ELF-1 (cell line): ENCODE measurements around the gene GDAP1L1.
"Not testable (repeated sequence)": the region's sequence is repeated elsewhere in the genome, so short reads cannot be mapped to it uniquely, and the experiment has no call there.

Source experiments
- DNase-seq: peaks from one replicate; pipeline ENCODE4 v3.0.0-alpha.2; 2016; ENCODE audit warnings: low read depth, low spot score

GDAP1L1 gene

GRCh38 chr20:44302026-44302669 lies 55.0 kb downstream of the GDAP1L1 start:
- DNase-seq = no peak

GRCh38 chr20:44302736-44303135 lies 55.6 kb downstream of the GDAP1L1 start:
- no peak for DNase-seq

- DNase-seq = no peak
Measured at GRCh38 chr20:44304383-44304782, 57.3 kb downstream of the GDAP1L1 start.

DNA sequence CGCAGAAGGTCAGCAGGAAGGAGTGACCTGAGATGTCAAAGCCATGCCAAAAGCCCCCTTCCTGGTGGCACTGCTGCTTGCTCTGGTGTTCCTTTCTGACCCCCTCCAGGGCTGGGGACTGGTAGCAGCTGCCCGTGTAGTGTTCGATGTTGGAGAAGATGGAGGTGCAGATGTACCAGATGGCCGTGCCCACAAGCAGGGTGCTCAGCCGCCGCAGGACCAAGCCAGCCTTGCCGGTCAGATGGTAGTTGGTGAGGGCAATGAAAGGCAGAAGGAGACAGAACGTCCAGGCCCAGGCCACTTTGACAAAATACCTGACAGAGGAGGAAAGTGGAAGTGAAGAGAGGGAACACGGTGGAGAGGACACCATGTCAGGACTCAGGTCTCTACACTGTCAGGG lies 59.8 kb downstream of the GDAP1L1 start:
- no peak for DNase-seq

DNA sequence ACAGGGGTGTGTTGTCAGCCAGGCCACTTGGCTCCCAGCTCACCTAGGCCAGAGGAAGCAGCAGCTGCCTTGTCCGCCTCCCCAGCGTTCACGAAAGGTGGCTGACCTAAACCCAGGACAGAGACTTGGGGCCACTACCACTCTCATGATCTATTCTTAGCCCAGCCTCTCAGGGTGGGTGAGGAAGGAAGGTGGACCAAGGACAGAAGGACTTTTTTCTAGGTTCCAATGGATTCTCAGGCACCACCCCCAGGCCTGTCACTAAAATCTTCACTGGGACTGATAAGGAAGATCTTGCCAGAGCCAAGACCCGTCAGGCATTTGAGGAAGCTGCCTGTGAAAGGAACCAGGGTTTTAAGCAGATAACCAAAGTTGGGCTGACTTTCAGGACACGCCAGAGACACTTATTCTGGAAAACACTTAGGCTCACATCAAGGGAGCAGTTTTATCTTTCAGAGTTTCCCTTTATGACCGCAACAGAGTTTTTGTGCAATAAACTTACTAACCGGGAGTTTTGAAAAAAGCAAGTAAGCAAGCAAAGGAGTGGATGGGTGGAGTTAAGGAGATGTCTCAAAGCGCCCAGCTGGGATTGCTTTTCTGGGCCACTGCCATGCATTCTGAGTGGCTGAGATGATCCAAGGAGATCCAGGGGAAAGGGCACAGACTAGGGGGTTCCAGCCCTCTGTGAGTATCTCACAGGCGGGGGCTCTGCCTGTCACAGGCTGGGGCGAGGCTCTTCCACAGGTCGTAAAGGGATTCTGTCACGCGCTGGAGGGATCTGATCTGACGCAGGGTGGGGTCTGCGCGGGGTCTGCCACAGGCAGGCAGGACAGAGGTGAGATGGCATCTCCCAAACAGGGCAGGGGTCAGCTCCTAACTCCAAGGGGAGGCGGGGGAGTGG lies 62.9 kb downstream of the GDAP1L1 start:
- peak; percentile 55 for DNase-seq

- peak; percentile 98 for DNase-seq
Measured at GRCh38 chr20:44310664-44311639, 63.8 kb downstream of the GDAP1L1 start, which contains the start of gene FITM2. TSS of gene FITM2 (minus strand) at chr20:44311202. CDS start at chr20:44311148, 54 bp downstream.

- no peak for DNase-seq
Measured at GRCh38 chr20:44314870-44315269, 67.8 kb downstream of the GDAP1L1 start.

- no peak for DNase-seq
Measured at GRCh38 chr20:44319839-44320422, 72.8 kb downstream of the GDAP1L1 start.

DNA sequence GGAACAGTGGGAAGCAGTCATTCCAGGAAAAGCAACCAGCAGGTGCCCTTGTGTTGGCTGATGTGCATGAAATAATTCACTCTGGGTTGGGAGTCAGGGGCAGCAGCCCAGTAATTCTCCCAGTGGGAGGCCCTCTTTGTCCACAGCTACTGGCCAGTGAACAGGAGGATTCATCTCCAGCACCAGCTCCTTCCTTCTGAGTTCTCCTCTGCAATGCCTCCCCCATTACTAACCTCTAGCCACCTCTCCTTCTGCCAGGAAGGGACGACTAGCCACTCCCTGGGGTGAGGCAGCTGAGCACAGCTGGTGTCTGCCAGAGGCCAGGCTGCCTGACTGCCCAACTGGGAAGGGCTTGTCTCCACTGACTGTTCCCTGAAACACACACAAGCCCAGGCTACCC lies 77.2 kb downstream of the GDAP1L1 start:
- DNase-seq = peak; percentile 39

- peak; percentile 49 for DNase-seq
Measured at GRCh38 chr20:44326391-44327159, 79.5 kb downstream of the GDAP1L1 start.

DNA sequence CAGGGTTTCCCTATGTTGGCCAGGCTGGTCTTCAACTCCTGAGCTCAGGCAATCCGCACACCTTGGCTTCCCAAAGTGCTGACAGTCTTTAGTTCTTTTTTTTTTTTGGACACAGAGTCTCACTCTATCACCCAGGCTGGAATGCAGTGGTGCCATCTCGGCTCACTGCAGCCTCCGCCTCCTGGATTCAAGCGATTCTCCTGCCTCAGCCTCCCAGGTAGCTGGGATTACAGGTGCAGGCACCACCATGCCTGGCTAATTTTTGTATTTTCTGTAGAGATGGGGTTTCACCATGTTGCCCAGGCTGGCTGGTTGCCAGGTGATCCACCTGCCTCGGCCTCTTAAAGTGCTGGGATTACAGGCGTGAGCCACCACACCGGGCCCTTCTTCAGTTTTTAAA lies 80.6 kb downstream of the GDAP1L1 start:
- DNase-seq = not testable (repeated sequence)

DNA sequence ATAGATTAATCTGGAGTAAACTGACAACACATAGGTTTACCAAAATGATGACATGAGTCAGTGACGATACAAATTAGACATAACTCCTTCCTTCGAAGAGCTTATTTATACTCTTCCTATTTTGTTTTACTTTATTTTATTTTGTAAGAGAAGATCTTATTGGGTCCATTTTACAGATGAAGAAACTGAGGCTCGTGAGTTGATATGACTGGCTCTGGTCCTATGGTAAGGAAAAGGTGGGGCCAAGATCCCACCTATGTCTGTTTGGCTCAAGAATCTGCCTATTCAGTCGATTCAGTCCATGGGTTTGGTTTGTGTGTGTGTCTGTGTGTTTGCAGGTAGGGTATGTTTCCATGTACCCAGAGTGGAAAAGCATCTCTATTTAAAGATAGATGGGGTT lies 81.3 kb downstream of the GDAP1L1 start:
- DNase-seq = no peak
